ENCODE results near the gene CACNA2D3. TPM values are rescaled to one million over a fixed set of nuclear protein-coding genes. Genes with fewer than 3 reads are reported as not detected.

CACNA2D3 gene
- total and polyA plus RNA-seq, 7 donors = 2.7 to 13.5 (median 9.0) TPM

- DNase-seq (no peak), ATAC-seq (no peak)
- WGBS, 3 donors = 61 to 67% (median 65%) methylated on average over 2 of the region's 2 CpGs
- H3K36me3 ChIP-seq (ENCODE audit: insufficient read depth in 1 of 2, low read depth in 1 of 2) = no peaks in the 10 kb centered on the region
- no peak overlapping the region for H3K27ac ChIP-seq
- no peak for TF ChIP-seq CTCF (IDR thresholded peaks at IDR 0.05)
- no peaks in the 10 kb centered on the region for H3K9me3 ChIP-seq
- no peak overlapping the region for H3K4me3 ChIP-seq
- no peaks in the 10 kb centered on the region for H3K27me3 ChIP-seq (ENCODE audit: insufficient read depth in 3 of 3, low read length in 2 of 3)
- H3K4me1 ChIP-seq = no peaks in the 10 kb centered on the region
- intact Hi-C loops (cut with DNase I) = no loop called here
Observed at GRCh38 chr3:54691289-54691771, 569.0 kb downstream of the CACNA2D3 start.

- Histone ChIP-seq H3K27ac (no peak overlapping the region), H3K9me3 (no peaks in the 10 kb centered on the region), H3K4me3 (no peak overlapping the region), H3K36me3 (ENCODE audit: insufficient read depth in 1 of 2, low read depth in 1 of 2) (no peaks in the 10 kb centered on the region), H3K4me1 (no peaks in the 10 kb centered on the region), H3K27me3 (ENCODE audit: insufficient read depth in 3 of 3, low read length in 2 of 3) (no peaks in the 10 kb centered on the region)
- 74 to 86% (median 84%) methylated on average over 3 of the region's 3 CpGs for WGBS, 3 donors
- DNase-seq (no peak), ATAC-seq (no peak)
- intact Hi-C loops (cut with DNase I) = no loop called here
- no peak for TF ChIP-seq CTCF (IDR thresholded peaks at IDR 0.05)
Observed at GRCh38 chr3:54696313-54696712, 574.0 kb downstream of the CACNA2D3 start.

- Histone ChIP-seq H3K4me1 (no peaks in the 10 kb centered on the region), H3K27ac (no peak overlapping the region), H3K36me3 (ENCODE audit: insufficient read depth in 1 of 2, low read depth in 1 of 2) (no peaks in the 10 kb centered on the region), H3K4me3 (no peak overlapping the region), H3K9me3 (no peaks in the 10 kb centered on the region), H3K27me3 (ENCODE audit: insufficient read depth in 3 of 3, low read length in 2 of 3) (no peaks in the 10 kb centered on the region)
- DNase-seq = no peak
- intact Hi-C loops (cut with DNase I) = no loop called here
- TF ChIP-seq CTCF (IDR thresholded peaks at IDR 0.05) = no peak
- no peak for ATAC-seq
- WGBS, 3 donors = 63 to 79% (median 76%) methylated on average over 1 of the region's 1 CpG
Observed at GRCh38 chr3:54698054-54698453, 575.7 kb downstream of the CACNA2D3 start.

- Histone ChIP-seq H3K27ac (no peak overlapping the region), H3K4me1 (no peaks in the 10 kb centered on the region), H3K36me3 (ENCODE audit: insufficient read depth in 1 of 2, low read depth in 1 of 2) (no peaks in the 10 kb centered on the region), H3K4me3 (no peak overlapping the region), H3K27me3 (ENCODE audit: insufficient read depth in 3 of 3, low read length in 2 of 3) (no peaks in the 10 kb centered on the region), H3K9me3 (no peaks in the 10 kb centered on the region)
- intact Hi-C loops (cut with DNase I) = no loop called here
- TF ChIP-seq CTCF (IDR thresholded peaks at IDR 0.05) = no peak
- DNase-seq (no peak), ATAC-seq (no peak)
- 52 to 76% (median 70%) methylated on average over 1 of the region's 1 CpG for WGBS, 3 donors
Observed at GRCh38 chr3:54703923-54704322, 581.6 kb downstream of the CACNA2D3 start.

- intact Hi-C loops (cut with DNase I) = no loop called here
- ATAC-seq = no peak
- Histone ChIP-seq H3K27ac (no peak overlapping the region), H3K36me3 (ENCODE audit: insufficient read depth in 1 of 2, low read depth in 1 of 2) (no peaks in the 10 kb centered on the region), H3K9me3 (no peaks in the 10 kb centered on the region), H3K4me1 (no peaks in the 10 kb centered on the region), H3K4me3 (no peak overlapping the region), H3K27me3 (ENCODE audit: insufficient read depth in 3 of 3, low read length in 2 of 3) (no peaks in the 10 kb centered on the region)
- 75 to 97% (median 82%) methylated on average over 3 of the region's 3 CpGs for whole genome bisulfite sequencing, 3 donors
- DNase-seq = no peak
- TF ChIP-seq CTCF (IDR thresholded peaks at IDR 0.05) = no peak
Observed at GRCh38 chr3:54705730-54706129, 583.4 kb downstream of the CACNA2D3 start.

Measured in psoas muscle (tissue), 8 donors.